Measurements from ENCODE around the gene CPTP.

The CPTP gene

DNA sequence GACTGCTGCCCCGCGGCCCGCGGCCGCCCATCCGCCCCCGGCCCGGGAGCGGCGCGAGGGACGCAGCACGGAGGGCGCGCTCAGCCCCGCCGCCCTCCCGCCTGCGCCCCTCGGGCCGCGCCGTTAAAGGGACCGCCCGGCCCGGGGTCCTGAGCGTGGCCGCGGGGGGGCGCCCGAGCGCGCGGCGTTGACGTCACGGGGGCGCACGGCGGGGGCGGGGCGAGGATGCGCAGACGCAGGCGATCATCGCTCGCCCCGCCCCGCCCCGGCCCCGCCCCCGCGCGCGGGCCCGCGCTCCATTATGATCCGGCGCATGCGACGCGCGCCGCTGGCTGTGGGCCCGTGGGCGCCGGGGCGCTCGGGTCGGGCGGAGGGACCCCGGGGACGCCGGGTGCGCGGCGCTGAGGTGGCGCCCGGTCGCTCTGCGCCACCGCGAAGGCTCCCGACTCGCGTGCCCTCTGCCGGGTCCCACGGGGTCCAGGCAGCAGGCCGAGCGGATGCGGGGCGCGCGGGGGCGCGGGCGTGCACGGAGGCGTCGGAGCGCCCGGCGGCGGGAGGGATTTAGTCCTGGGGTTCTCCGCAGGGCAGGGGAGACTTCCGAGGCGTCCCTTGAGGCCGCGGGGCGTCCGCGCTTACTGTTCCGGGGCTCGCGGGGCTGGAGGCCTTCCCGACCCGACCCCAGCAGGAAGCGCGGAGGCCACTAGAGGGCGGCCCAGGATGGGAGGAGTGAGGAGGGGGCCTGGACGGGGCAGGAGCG is 24.8 kb downstream of the CPTP start, which contains the start of gene DVL1:
DVL1 (minus strand) TSS at position 163 of the 757 bp plus-strand sequence. CDS start 353 bp downstream, outside the sequence.
- peak; percentile 61 for DNase-seq (ENCODE audit: low read depth)

- no peak for DNase-seq (ENCODE audit: low read depth)
Observed at GRCh38 chr1:1351511-1352427, 27.2 kb downstream of the CPTP start.

- DNase-seq (ENCODE audit: low read depth), result no peak
Observed at GRCh38 chr1:1352786-1353388, 28.3 kb downstream of the CPTP start.

DNA sequence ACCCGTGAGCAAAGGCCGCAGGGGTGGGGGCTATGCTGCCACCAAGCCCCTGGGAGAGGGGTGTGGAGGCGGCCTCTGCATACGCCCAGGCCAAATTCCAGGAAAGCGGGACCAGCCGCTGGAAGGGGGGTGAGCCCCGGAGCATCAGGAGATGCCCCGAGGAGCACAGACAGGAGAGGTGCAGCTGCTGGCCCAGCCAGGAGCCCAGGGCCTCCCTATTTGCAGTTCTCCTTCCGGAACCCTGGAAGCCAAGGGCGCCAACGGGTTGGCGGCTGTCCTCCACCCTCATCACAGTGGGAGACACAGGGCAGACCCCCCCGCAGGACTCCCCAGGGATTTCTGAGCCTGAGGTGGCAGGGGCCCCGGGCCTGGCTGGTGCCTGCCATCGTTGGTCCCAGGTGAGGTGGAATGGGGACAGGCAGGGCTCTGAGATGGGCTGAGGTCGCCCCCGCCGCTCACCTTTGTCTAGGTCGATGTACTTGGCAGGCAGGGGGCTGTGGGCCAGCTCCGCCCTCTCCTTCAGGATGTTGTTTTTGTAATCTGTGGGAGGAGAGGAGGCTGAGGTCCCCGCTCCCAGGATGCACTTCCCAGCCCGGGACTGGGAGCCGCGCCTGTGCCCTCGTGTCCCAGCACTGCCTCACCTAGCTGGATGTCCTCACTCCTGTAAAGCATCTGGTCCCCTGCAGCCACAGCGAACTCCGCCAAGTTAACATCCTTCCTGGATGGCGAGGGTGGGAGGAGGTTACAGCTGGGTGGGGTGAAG is 29.0 kb downstream of the CPTP start:
- DNase-seq (ENCODE audit: low read depth), result no peak

GRCh38 chr1:1354271-1355247 is 30.0 kb downstream of the CPTP start:
- DNase-seq (ENCODE audit: low read depth), result no peak

- DNase-seq (ENCODE audit: low read depth), result no peak
Observed at GRCh38 chr1:1355416-1355815, 30.8 kb downstream of the CPTP start.

- no peak for DNase-seq (ENCODE audit: low read depth)
Observed at GRCh38 chr1:1356166-1356795, 31.7 kb downstream of the CPTP start.

- DNase-seq (ENCODE audit: low read depth), result no peak
Observed at GRCh38 chr1:1356796-1357401, 32.3 kb downstream of the CPTP start.

DNA sequence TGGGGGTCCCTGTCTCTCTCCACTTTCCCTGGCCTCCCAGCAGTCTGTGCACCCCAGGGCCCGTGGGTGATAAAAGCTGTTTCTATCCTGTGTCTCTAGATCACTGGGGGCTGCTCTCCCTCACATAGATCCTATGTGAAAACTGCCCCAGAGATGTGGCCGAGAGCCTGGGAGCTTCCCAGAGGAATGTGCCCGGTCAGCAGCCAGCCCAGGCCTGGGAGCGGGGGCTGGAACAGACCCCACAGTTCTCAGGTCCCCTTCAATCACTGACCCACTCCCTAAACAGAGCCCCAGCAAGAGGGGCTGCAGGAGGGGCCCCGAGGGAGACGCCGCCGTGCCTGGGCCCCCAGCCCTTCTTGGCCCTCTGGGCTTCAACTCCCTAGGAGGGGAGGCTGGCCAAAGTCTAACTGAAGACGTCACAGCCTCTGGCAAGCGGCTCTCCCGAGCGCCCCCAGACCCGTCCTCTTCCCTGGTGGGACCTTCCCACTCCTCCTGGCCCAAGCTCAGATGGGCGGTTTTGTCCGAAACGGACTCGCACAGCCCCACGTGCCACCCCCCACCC is 33.4 kb downstream of the CPTP start:
- no peak for DNase-seq (ENCODE audit: low read depth)

GRCh38 chr1:1358433-1359271 is 34.0 kb downstream of the CPTP start, which contains the start of gene MXRA8:
Gene MXRA8, minus strand, starts transcription at chr1:1358555. Its CDS starts 51 bp downstream, at chr1:1358504.
- no peak for DNase-seq (ENCODE audit: low read depth)

- no peak for DNase-seq (ENCODE audit: low read depth)
Observed at GRCh38 chr1:1359308-1359663, 34.7 kb downstream of the CPTP start.

GRCh38 chr1:1359664-1360468 is 35.3 kb downstream of the CPTP start:
- no peak for DNase-seq (ENCODE audit: low read depth)

DNA sequence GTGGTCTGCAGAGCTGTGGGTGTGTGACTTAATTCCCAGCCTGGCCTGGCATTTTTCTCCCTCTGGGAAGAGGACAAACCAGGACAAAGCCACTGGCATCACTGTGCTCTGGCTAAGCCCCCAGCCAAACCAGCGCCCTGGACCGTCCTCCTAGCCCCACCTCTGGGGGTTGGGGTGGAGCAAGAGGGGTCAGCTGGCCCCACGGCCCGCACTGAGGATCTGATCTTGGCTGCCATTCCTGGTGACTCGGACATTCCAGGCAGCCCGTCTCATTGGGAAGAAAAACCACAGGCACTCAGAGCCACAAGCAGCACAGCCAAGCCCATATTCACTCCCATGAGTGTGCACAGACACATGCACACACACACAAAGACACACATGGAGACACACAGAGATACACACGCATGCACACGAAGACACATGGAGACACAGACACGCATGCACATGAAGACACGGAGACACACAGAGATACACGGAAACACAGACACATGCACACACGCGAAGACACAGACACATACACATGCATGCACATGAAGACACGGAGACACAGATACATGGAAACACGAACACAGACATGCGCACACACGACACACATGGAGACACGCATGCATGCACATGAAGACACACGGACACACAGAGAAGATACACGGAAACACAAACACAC is 36.0 kb downstream of the CPTP start:
- DNase-seq (ENCODE audit: low read depth), result no peak

DNA sequence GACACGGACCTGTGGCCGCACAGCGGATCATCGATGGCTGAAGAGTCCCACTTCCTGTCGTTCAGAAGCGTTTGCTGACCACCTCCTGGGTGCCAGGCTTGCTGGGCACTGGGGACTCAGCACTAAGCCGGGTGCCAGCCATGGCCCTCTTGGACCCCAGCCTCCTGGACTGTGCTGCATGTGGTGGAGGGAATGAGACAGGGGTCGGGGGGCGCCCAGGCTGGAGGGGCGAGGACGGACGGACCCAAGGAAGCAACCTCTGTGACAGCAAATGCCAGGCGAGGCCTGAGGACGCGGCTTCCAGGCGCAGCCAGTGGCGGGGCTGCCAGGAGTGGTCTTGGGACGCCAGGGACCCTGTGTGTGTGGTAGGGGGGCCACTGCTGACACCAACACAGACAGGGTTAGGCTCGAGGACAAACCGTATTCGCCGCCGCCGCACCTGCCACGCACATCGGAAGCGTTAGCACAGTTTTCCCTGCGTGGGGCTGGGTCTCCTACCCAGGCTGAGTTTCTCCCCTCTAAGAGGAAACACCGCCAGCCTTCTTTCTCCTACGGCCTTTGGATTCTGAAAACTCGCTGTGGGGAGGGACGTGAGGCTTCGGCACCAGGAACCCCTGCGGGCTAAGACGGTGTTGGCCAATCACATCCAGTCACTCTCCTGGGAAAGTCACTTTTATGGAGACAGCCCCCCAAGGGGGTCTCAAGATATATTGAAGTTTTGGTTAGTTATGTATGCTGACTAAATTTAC is 36.8 kb downstream of the CPTP start:
- DNase-seq (ENCODE audit: low read depth), result no peak

DNA sequence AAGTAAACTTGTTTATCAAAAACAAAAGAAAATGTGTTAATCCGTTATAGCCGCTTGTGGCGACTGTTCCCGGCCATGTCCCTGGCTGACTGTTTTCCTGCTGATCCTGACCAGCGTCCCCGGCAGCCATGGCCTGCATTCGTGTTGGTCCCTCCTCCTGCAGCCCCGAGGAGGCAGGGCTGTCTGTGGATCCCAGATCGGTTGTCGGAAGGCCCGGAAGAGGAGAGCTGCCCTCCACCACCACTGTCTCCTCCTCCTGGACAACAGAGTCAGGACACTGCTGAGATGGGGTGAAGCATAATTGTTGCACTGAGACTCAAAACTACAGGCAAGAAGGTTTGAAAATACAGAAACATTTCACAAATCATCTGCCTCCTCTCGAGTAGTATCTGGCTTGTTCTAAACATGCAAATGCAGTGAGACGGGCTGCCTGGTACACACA is 37.4 kb downstream of the CPTP start:
- DNase-seq (ENCODE audit: low read depth), result no peak

- no peak for DNase-seq (ENCODE audit: low read depth)
Observed at GRCh38 chr1:1364266-1364665, 39.7 kb downstream of the CPTP start.
